Neuronal stem cell (in vitro differentiated cells): ENCODE results near the gene HACL1.
"Not testable (repeated sequence)": the region's sequence is repeated elsewhere in the genome, so short reads cannot be mapped to it uniquely, and the experiment has no call there.

Source experiments
- DNase-seq: peaks from one replicate; pipeline ENCODE4 v3.0.0-alpha.2; 2013; ENCODE audit warnings: low spot score
- H2AFZ ChIP-seq: one replicate; pipeline ENCODE4 v1.6.1; 2013; ENCODE audit warnings: mild to moderate bottlenecking, low read length, inconsistent platforms
- H2AK5ac ChIP-seq: 2 replicates; pipeline ENCODE4 v1.6.1; 2013; ENCODE audit warnings: low read depth, mild to moderate bottlenecking, inconsistent platforms, low read length, moderate library complexity, mixed read lengths
- H2BK120ac ChIP-seq: 2 replicates; pipeline ENCODE4 v1.6.1; 2013; ENCODE audit warnings: low read depth, mild to moderate bottlenecking, inconsistent platforms, low read length, moderate library complexity, mixed read lengths
- H2BK12ac ChIP-seq: one replicate; pipeline ENCODE4 v1.6.1; 2013; ENCODE audit warnings: low read length, inconsistent platforms
- H2BK15ac ChIP-seq: 2 replicates; pipeline ENCODE4 v1.6.1; 2013; ENCODE audit warnings: mild to moderate bottlenecking, low read length, inconsistent platforms, mixed read lengths
- H2BK5ac ChIP-seq: one replicate; pipeline ENCODE4 v1.6.1; 2013; ENCODE audit warnings: inconsistent platforms, mild to moderate bottlenecking, low read length, moderate library complexity
- H3K14ac ChIP-seq: one replicate; pipeline ENCODE4 v1.6.1; 2013; ENCODE audit warnings: low read length, inconsistent platforms
- H3K18ac ChIP-seq: 2 replicates; pipeline ENCODE4 v1.6.1; 2013; ENCODE audit warnings: low read length, inconsistent platforms
- H3K23ac ChIP-seq: 2 replicates; pipeline ENCODE4 v1.6.1; 2013; ENCODE audit warnings: low read depth, mild to moderate bottlenecking, mixed read lengths, low read length, inconsistent platforms; ENCODE audit not compliant: poor library complexity
- H3K27ac ChIP-seq: replicated peaks from 3 replicates; pipeline ENCODE4 v1.5.1; 2013; ENCODE audit warnings: low read length, inconsistent platforms
- H3K27me3 ChIP-seq, 3 experiments: 2 replicates each; pipeline ENCODE4 v1.6.1; 2013; ENCODE audit warnings: low read length in 3 of 3, mild to moderate bottlenecking in 2 of 3, inconsistent platforms in 1 of 3, low read depth in 1 of 3, mixed read lengths in 1 of 3, moderate library complexity in 1 of 3; ENCODE audit not compliant: control insufficient read depth in 3 of 3, insufficient read depth in 3 of 3
- H3K36me3 ChIP-seq, 2 donors: replicated peaks in 1 of 2; 2 replicates each; pipeline ENCODE4 v1.6.1; 2013; ENCODE audit warnings: low read length in 2 of 2; ENCODE audit not compliant: control insufficient read depth in 2 of 2, insufficient read depth in 2 of 2
- H3K4ac ChIP-seq: 2 replicates; pipeline ENCODE4 v1.6.1; 2013; ENCODE audit warnings: inconsistent platforms, mild to moderate bottlenecking, low read length, moderate library complexity
- H3K4me1 ChIP-seq, 2 donors: 1 replicate in 1 of 2; 2 replicates in 1 of 2; pipeline ENCODE4 v1.6.1; 2013; ENCODE audit warnings: low read length in 2 of 2, low read depth in 1 of 2; ENCODE audit not compliant: control insufficient read depth in 2 of 2, insufficient read depth in 1 of 2
- H3K4me2 ChIP-seq: one replicate; pipeline ENCODE4 v1.6.1; 2013; ENCODE audit warnings: mild to moderate bottlenecking, low read length, inconsistent platforms; ENCODE audit not compliant: insufficient read depth, poor library complexity, severe bottlenecking
- H3K4me3 ChIP-seq, 2 donors: 2 replicates each; pipeline ENCODE4 v1.5.1; 2013; ENCODE audit warnings: low read length in 2 of 2, mild to moderate bottlenecking in 2 of 2, inconsistent platforms in 1 of 2, moderate library complexity in 1 of 2
- H3K79me1 ChIP-seq: one replicate; pipeline ENCODE4 v1.6.1; 2013; ENCODE audit warnings: low read depth, mild to moderate bottlenecking, inconsistent platforms, low read length, moderate library complexity
- H3K9ac ChIP-seq: one replicate; pipeline ENCODE4 v1.6.1; 2013; ENCODE audit warnings: mild to moderate bottlenecking, low read depth, low read length, inconsistent platforms; ENCODE audit not compliant: poor library complexity
- H3K9me3 ChIP-seq, 2 donors: replicated peaks in 1 of 2; 2 replicates each; pipeline versions ENCODE3 to v1.6.1; 2013; ENCODE audit warnings: low read length in 2 of 2, mild to moderate bottlenecking in 2 of 2, inconsistent platforms in 1 of 2, low read depth in 1 of 2, mixed read lengths in 1 of 2, moderate library complexity in 1 of 2; ENCODE audit not compliant: control insufficient read depth in 2 of 2, insufficient read depth in 1 of 2
- H4K8ac ChIP-seq: one replicate; pipeline ENCODE4 v1.6.1; 2013; ENCODE audit warnings: low read depth, mild to moderate bottlenecking, inconsistent platforms, low read length, moderate library complexity
- H4K91ac ChIP-seq: one replicate; pipeline ENCODE4 v1.6.1; 2013; ENCODE audit warnings: low read length, low read depth, mild to moderate bottlenecking, inconsistent platforms; ENCODE audit not compliant: poor library complexity
- WGBS, 2 donors: extraction: QIAGEN DNeasy Blood & Tissue Kit; methylation state at CpG; one replicate each; pipeline ENCODE4 v1.1.7; 2013; ENCODE audit warnings: missing lambda C conversion rate in 2 of 2, mixed read lengths in 1 of 2; ENCODE audit not compliant: insufficient read length in 2 of 2, insufficient replicate concordance in 1 of 2; ENCODE audit errors: extremely low coverage in 2 of 2; 5-methylcytosine and 5-hydroxymethylcytosine counted together

The HACL1 gene

GRCh38 chr3:15535732-15536131, 65.6 kb downstream of the HACL1 start:
- no peak overlapping the region for H3K23ac ChIP-seq
- no peaks in the 10 kb centered on the region for H3K79me1 ChIP-seq
- H3K14ac ChIP-seq = no peak overlapping the region
- H2AK5ac ChIP-seq = no peak overlapping the region
- H2BK12ac ChIP-seq = no peak overlapping the region
- DNase-seq = no peak
- no peak overlapping the region for H4K91ac ChIP-seq
- no peak overlapping the region for H2BK120ac ChIP-seq
- WGBS, 2 donors = no CpG with 5 or more reads among the region's 1 CpG
- no peak overlapping the region for H2BK15ac ChIP-seq
- no peak overlapping the region for H3K18ac ChIP-seq
- H3K9ac ChIP-seq = no peak overlapping the region
- H4K8ac ChIP-seq = no peak overlapping the region
- no peaks in the 10 kb centered on the region for H3K9me3 ChIP-seq
- H3K36me3 ChIP-seq = no peaks in the 10 kb centered on the region
- H2AFZ ChIP-seq = no peak overlapping the region
- no peak overlapping the region for H3K4me3 ChIP-seq
- no peak overlapping the region for H3K4me2 ChIP-seq
- H3K4me1 ChIP-seq = no peaks in the 10 kb centered on the region
- H3K27ac ChIP-seq = no peak overlapping the region
- no peak overlapping the region for H2BK5ac ChIP-seq
- H3K27me3 ChIP-seq = no peaks in the 10 kb centered on the region
- no peak overlapping the region for H3K4ac ChIP-seq

- H3K27ac ChIP-seq, H2BK120ac ChIP-seq, H2AK5ac ChIP-seq, H2BK12ac ChIP-seq, H3K4me1 ChIP-seq, H3K18ac ChIP-seq, H4K8ac ChIP-seq, H4K91ac ChIP-seq, H3K79me1 ChIP-seq, H3K9ac ChIP-seq, H2BK5ac ChIP-seq, DNase-seq, H3K4ac ChIP-seq, H3K23ac ChIP-seq, H2AFZ ChIP-seq, H3K4me2 ChIP-seq, H3K4me3 ChIP-seq, H3K14ac ChIP-seq, H3K27me3 ChIP-seq, H3K36me3 ChIP-seq, H3K9me3 ChIP-seq, H2BK15ac ChIP-seq: not testable (repeated sequence)
- no CpG with 5 or more reads among the region's 2 CpGs for WGBS, 2 donors
These were observed 68.8 kb downstream of the HACL1 start for GRCh38 chr3:15532614-15533013.

- H3K4me2 ChIP-seq = no peak overlapping the region
- H2BK12ac ChIP-seq = no peak overlapping the region
- no peak overlapping the region for H4K8ac ChIP-seq
- no peak overlapping the region for H3K27ac ChIP-seq
- no peak overlapping the region for H2AFZ ChIP-seq
- H2AK5ac ChIP-seq = no peak overlapping the region
- no peak overlapping the region for H4K91ac ChIP-seq
- DNase-seq = no peak
- no peak overlapping the region for H3K23ac ChIP-seq
- no peak overlapping the region for H3K14ac ChIP-seq
- no peaks in the 10 kb centered on the region for H3K79me1 ChIP-seq
- H2BK15ac ChIP-seq = no peak overlapping the region
- H3K18ac ChIP-seq = no peak overlapping the region
- H3K36me3 ChIP-seq = no peaks in the 10 kb centered on the region
- no peak overlapping the region for H3K4me3 ChIP-seq
- no peak overlapping the region for H3K9ac ChIP-seq
- no peak overlapping the region for H2BK120ac ChIP-seq
- WGBS, 2 donors = no CpG with 5 or more reads among the region's 1 CpG
- no peak overlapping the region for H3K4ac ChIP-seq
- no peak overlapping the region for H2BK5ac ChIP-seq
- no peaks in the 10 kb centered on the region for H3K27me3 ChIP-seq
- peaks cover 0 to 6% of the 10 kb centered on the region in 2 donors for H3K4me1 ChIP-seq
- H3K9me3 ChIP-seq = no peaks in the 10 kb centered on the region
These were observed 70.0 kb downstream of the HACL1 start for GRCh38 chr3:15531346-15531745.

- WGBS, 2 donors = no CpG with 5 or more reads among the region's 4 CpGs
These were observed 72.4 kb downstream of the HACL1 start for GRCh38 chr3:15528854-15529537.

More at GRCh38 chr3:15528854-15529537, 72.4 kb downstream of the HACL1 start:
- Histone ChIP-seq H4K91ac (no peak overlapping the region), H3K4me3 (no peak overlapping the region), H3K79me1 (no peaks in the 10 kb centered on the region), H2BK15ac (no peak overlapping the region), H3K9me3 (peaks cover 0 to 4% of the 10 kb centered on the region in 2 donors), H2BK120ac (no peak overlapping the region), H3K4me1 (peaks cover 0 to 6% of the 10 kb centered on the region in 2 donors), H2AFZ (no peak overlapping the region), H3K14ac (no peak overlapping the region), H3K4me2 (no peak overlapping the region), H3K9ac (no peak overlapping the region), H4K8ac (no peak overlapping the region), H3K18ac (no peak overlapping the region), H2BK5ac (no peak overlapping the region), H2AK5ac (no peak overlapping the region), H3K27ac (no peak overlapping the region), H3K4ac (no peak overlapping the region), H3K23ac (no peak overlapping the region), H2BK12ac (no peak overlapping the region), H3K27me3 (no peaks in the 10 kb centered on the region), H3K36me3 (no peaks in the 10 kb centered on the region)
- no peak for DNase-seq
